CD8-positive, alpha-beta memory T cell (primary cell): ENCODE measurements around the gene ATP11B. TPM values are rescaled to one million over a fixed set of nuclear protein-coding genes. Genes with fewer than 3 reads are reported as not detected.
A peak's percentile ranks its signal among the peaks of the same experiment; 100 is the strongest.

Experiments
- CTCF ChIA-PET: fragments of 350-600 bp; sonication (Branson Sonifier 250); formaldehyde crosslinking; loops from one replicate; lab custom pipeline; 2021; ENCODE audit warnings: antibody characterized with exemption; lab: Charles Lee
- POLR2A ChIA-PET: fragments of 350-600 bp; sonication (Branson Sonifier 250); formaldehyde crosslinking; loops from one replicate; lab custom pipeline; 2021; ENCODE audit warnings: antibody characterized with exemption; lab: Charles Lee
- DNase-seq, 5 donors: peaks; one replicate each; pipeline versions ENCODE4 v3.0.0 to v3.0.0-alpha.2; 2020 to 2022; ENCODE audit warnings: mixed read lengths in 1 of 5
- H3K27ac ChIP-seq: one replicate; pipeline ENCODE4 v1.7.0; 2013; ENCODE audit warnings: low read depth, mild to moderate bottlenecking, low read length, moderate library complexity
- H3K27me3 ChIP-seq: 2 replicates; pipeline ENCODE4 v1.7.0; 2013; ENCODE audit warnings: low read length, mild to moderate bottlenecking; ENCODE audit not compliant: insufficient read depth, poor library complexity, severe bottlenecking
- H3K36me3 ChIP-seq: 2 replicates; pipeline ENCODE4 v1.7.0; 2013; ENCODE audit warnings: mild to moderate bottlenecking, low read length, moderate library complexity; ENCODE audit not compliant: insufficient read depth
- H3K4me1 ChIP-seq: 2 replicates; pipeline ENCODE4 v1.7.0; 2013; ENCODE audit warnings: mild to moderate bottlenecking, low read length, moderate library complexity; ENCODE audit not compliant: insufficient read depth
- H3K4me3 ChIP-seq: 2 replicates; pipeline ENCODE4 v1.7.0; 2013; ENCODE audit warnings: mild to moderate bottlenecking, low read length
- H3K9me3 ChIP-seq: 2 replicates; pipeline ENCODE4 v1.7.0; 2013; ENCODE audit warnings: mild to moderate bottlenecking, low read length
- H3K27ac Mint-ChIP-seq, 8 donors: one replicate each; pipeline ENCODE4 v1.8.0; 2020 to 2021; ENCODE audit warnings: mixed read lengths in 8 of 8, mild to moderate bottlenecking in 6 of 8, inconsistent platforms in 3 of 8, moderate library complexity in 3 of 8
- H3K27me3 Mint-ChIP-seq, 2 donors: one replicate each; pipeline ENCODE4 v1.8.0; 2020 to 2021; ENCODE audit warnings: mixed read lengths in 2 of 2, mild to moderate bottlenecking in 1 of 2, moderate library complexity in 1 of 2
- H3K36me3 Mint-ChIP-seq, 3 donors: one replicate each; pipeline ENCODE4 v1.8.0; 2020 to 2021; ENCODE audit warnings: mixed read lengths in 3 of 3, inconsistent platforms in 1 of 3, mild to moderate bottlenecking in 1 of 3
- H3K4me1 Mint-ChIP-seq, 3 donors: one replicate each; pipeline ENCODE4 v1.8.0; 2020 to 2021; ENCODE audit warnings: mixed read lengths in 3 of 3, inconsistent platforms in 1 of 3, mild to moderate bottlenecking in 1 of 3
- H3K4me3 Mint-ChIP-seq, 7 donors: one replicate each; pipeline ENCODE4 v1.8.0; 2020 to 2021; ENCODE audit warnings: mixed read lengths in 7 of 7, mild to moderate bottlenecking in 6 of 7, moderate library complexity in 4 of 7, inconsistent platforms in 2 of 7
- H3K9me3 Mint-ChIP-seq, 5 donors: one replicate each; pipeline ENCODE4 v1.8.0; 2020 to 2022; ENCODE audit warnings: mixed read lengths in 5 of 5, mild to moderate bottlenecking in 3 of 5, moderate library complexity in 2 of 5, inconsistent platforms in 1 of 5
- polyA plus RNA-seq: library from polyadenylated mRNA; unstranded; fragments of 300-500 nt; fragmentation: Illumina TruSeq; gene quantifications from one replicate; pipeline ENCODE4 v1.2.3, GENCODE V29; 2021
- total RNA-seq, 2 experiments: library from RNA; stranded (reverse); gene quantifications; one replicate each; pipeline ENCODE4 v1.2.3, GENCODE V29; 2021

Gene ATP11B
- total and polyA plus RNA-seq, 3 experiments from 2014 or later, result 47.0 to 78.2 (median 76.4) TPM

- Histone ChIP-seq H3K9me3 (no peaks in the 10 kb centered on the region), H3K4me1 (peaks cover 32% of the 10 kb centered on the region), H3K36me3 (no peaks in the 10 kb centered on the region), H3K4me3 (no peak overlapping the region), H3K27ac (no peak overlapping the region), H3K27me3 (no peaks in the 10 kb centered on the region)
- POLR2A ChIA-PET, result no interaction called here
- Mint-ChIP-seq H3K9me3 (no peaks in the 10 kb centered on the region), H3K27me3 (no peaks in the 10 kb centered on the region), H3K36me3 (peaks cover 0 to 42% (median 8%) of the 10 kb centered on the region in 3 donors), H3K27ac (no peak overlapping the region), H3K4me1 (peaks cover 32 to 37% (median 34%) of the 10 kb centered on the region in 3 donors), H3K4me3 (no peak overlapping the region)
- DNase-seq, result no peak
- CTCF ChIA-PET, result no interaction called here
Observed at GRCh38 chr3:182917134-182917533, 123.8 kb downstream of the ATP11B start.

GRCh38 chr3:182919866-182920357, 126.6 kb downstream of the ATP11B start:
- Histone ChIP-seq H3K27ac (peak overlapping the region; percentile 49), H3K36me3 (no peaks in the 10 kb centered on the region), H3K9me3 (no peaks in the 10 kb centered on the region), H3K4me1 (peaks cover 9% of the 10 kb centered on the region), H3K4me3 (no peak overlapping the region), H3K27me3 (no peaks in the 10 kb centered on the region)
- Mint-ChIP-seq H3K27ac (no peak overlapping the region), H3K4me3 (no peak overlapping the region), H3K27me3 (no peaks in the 10 kb centered on the region), H3K36me3 (peaks cover 0 to 58% (median 14%) of the 10 kb centered on the region in 3 donors), H3K9me3 (no peaks in the 10 kb centered on the region), H3K4me1 (peaks cover 9% of the 10 kb centered on the region in 3 donors)
- DNase-seq, result no peak
- ChIA-PET POLR2A (no interaction called here), CTCF (interaction anchor here (0.7 kb wide), 1 partner anchor 64 kb away, joined by 3 read pairs; no protein-coding TSS in a partner anchor)

GRCh38 chr3:182920515-182921084, 127.3 kb downstream of the ATP11B start:
- H3K27me3 ChIP-seq, result no peaks in the 10 kb centered on the region
- ChIA-PET POLR2A (no interaction called here), CTCF (no interaction called here)
- no peak overlapping the region for H3K4me3 ChIP-seq
- no peak for DNase-seq
- Mint-ChIP-seq H3K4me1 (peaks cover 2 to 3% (median 3%) of the 10 kb centered on the region in 3 donors), H3K27me3 (no peaks in the 10 kb centered on the region), H3K4me3 (no peak overlapping the region), H3K27ac (no peak overlapping the region), H3K9me3 (no peaks in the 10 kb centered on the region), H3K36me3 (peaks cover 6 to 59% (median 12%) of the 10 kb centered on the region in 3 donors)
- peaks cover 2% of the 10 kb centered on the region for H3K4me1 ChIP-seq
- no peaks in the 10 kb centered on the region for H3K36me3 ChIP-seq
- no peaks in the 10 kb centered on the region for H3K9me3 ChIP-seq
- peak overlapping the region; percentile 49 for H3K27ac ChIP-seq

GRCh38 chr3:182921665-182922355, 128.5 kb downstream of the ATP11B start:
- H3K4me3 ChIP-seq, result no peak overlapping the region
- DNase-seq, result no peak
- Mint-ChIP-seq H3K4me3 (no peak overlapping the region), H3K9me3 (no peaks in the 10 kb centered on the region), H3K27ac (no peak overlapping the region), H3K27me3 (no peaks in the 10 kb centered on the region), H3K4me1 (peaks cover 0 to 12% (median 7%) of the 10 kb centered on the region in 3 donors), H3K36me3 (peaks cover 6 to 55% (median 12%) of the 10 kb centered on the region in 3 donors)
- peak overlapping the region; percentile 49 for H3K27ac ChIP-seq
- no peaks in the 10 kb centered on the region for H3K36me3 ChIP-seq
- H3K27me3 ChIP-seq, result no peaks in the 10 kb centered on the region
- no peaks in the 10 kb centered on the region for H3K4me1 ChIP-seq
- CTCF ChIA-PET, result no interaction called here
- POLR2A ChIA-PET, result no interaction called here
- no peaks in the 10 kb centered on the region for H3K9me3 ChIP-seq

- Mint-ChIP-seq H3K36me3 (peaks cover 14 to 45% (median 22%) of the 10 kb centered on the region in 3 donors), H3K27ac (no peak overlapping the region), H3K27me3 (no peaks in the 10 kb centered on the region), H3K4me1 (peaks cover 3 to 21% (median 15%) of the 10 kb centered on the region in 3 donors), H3K9me3 (peaks cover 0 to 4% (median 0%) of the 10 kb centered on the region in 5 donors), H3K4me3 (no peak overlapping the region)
- no peak overlapping the region for H3K27ac ChIP-seq
- POLR2A ChIA-PET, result no interaction called here
- no peak for DNase-seq
- H3K4me3 ChIP-seq, result no peak overlapping the region
- no peaks in the 10 kb centered on the region for H3K9me3 ChIP-seq
- H3K36me3 ChIP-seq, result no peaks in the 10 kb centered on the region
- H3K4me1 ChIP-seq, result no peaks in the 10 kb centered on the region
- CTCF ChIA-PET, result interaction anchor here (1.1 kb wide), 1 partner anchor 10 kb away, joined by 3 read pairs; no protein-coding TSS in a partner anchor
- H3K27me3 ChIP-seq, result no peaks in the 10 kb centered on the region
Observed at GRCh38 chr3:182925330-182925943, 132.1 kb downstream of the ATP11B start.

GRCh38 chr3:182925944-182926337, 132.6 kb downstream of the ATP11B start:
- no peak overlapping the region for H3K4me3 ChIP-seq
- no peak overlapping the region for H3K27ac ChIP-seq
- CTCF ChIA-PET, result interaction anchor here (1.1 kb wide), 1 partner anchor 10 kb away, joined by 3 read pairs; no protein-coding TSS in a partner anchor
- no peaks in the 10 kb centered on the region for H3K9me3 ChIP-seq
- no peaks in the 10 kb centered on the region for H3K27me3 ChIP-seq
- Mint-ChIP-seq H3K4me3 (no peak overlapping the region), H3K27ac (peak overlapping the region in 1 of 8 donors; percentile 38), H3K36me3 (peaks cover 9 to 41% (median 22%) of the 10 kb centered on the region in 3 donors), H3K9me3 (peaks cover 0 to 4% (median 0%) of the 10 kb centered on the region in 5 donors), H3K27me3 (no peaks in the 10 kb centered on the region), H3K4me1 (peaks cover 3 to 21% (median 15%) of the 10 kb centered on the region in 3 donors)
- H3K36me3 ChIP-seq, result no peaks in the 10 kb centered on the region
- POLR2A ChIA-PET, result no interaction called here
- no peak for DNase-seq
- H3K4me1 ChIP-seq, result no peaks in the 10 kb centered on the region

GRCh38 chr3:182935803-182936202, 142.5 kb downstream of the ATP11B start:
- ChIA-PET CTCF (no interaction called here), POLR2A (no interaction called here)

More at GRCh38 chr3:182935803-182936202, 142.5 kb downstream of the ATP11B start:
- DNase-seq, result no peak
- Histone ChIP-seq H3K9me3 (no peaks in the 10 kb centered on the region), H3K4me1 (peaks cover 6% of the 10 kb centered on the region), H3K4me3 (no peak overlapping the region), H3K27ac (no peak overlapping the region), H3K36me3 (no peaks in the 10 kb centered on the region), H3K27me3 (no peaks in the 10 kb centered on the region)
- peak overlapping the region in 3 of 8 donors; percentile 5 to 61 (median 36) for H3K27ac Mint-ChIP-seq
- peaks cover 3 to 19% (median 7%) of the 10 kb centered on the region in 3 donors for H3K36me3 Mint-ChIP-seq
- H3K9me3 Mint-ChIP-seq, result peaks cover 5 to 14% (median 10%) of the 10 kb centered on the region in 5 donors
- no peak overlapping the region for H3K4me3 Mint-ChIP-seq
- peaks cover 17 to 48% (median 46%) of the 10 kb centered on the region in 3 donors for H3K4me1 Mint-ChIP-seq
- no peaks in the 10 kb centered on the region for H3K27me3 Mint-ChIP-seq
